Measurements from ENCODE around the gene HAX1. TPM values are rescaled to one million over a fixed set of nuclear protein-coding genes. Genes with fewer than 3 reads are reported as not detected.

Gene HAX1
- total RNA-seq, 1 experiment from 2014 or later = 281 TPM

GRCh38 chr1:154241703-154242351, 30.6 kb upstream of the HAX1 start:
- intact Hi-C loops (cut with micrococcal nuclease) = no loop called here
- POLR2A ChIA-PET (ENCODE audit: unreplicated experiment) = no interaction called here
- peaks cover 32% of the 10 kb centered on the region for H3K79me2 ChIP-seq (ENCODE audit: low read length)
- no TSS peak for BruUV-seq (replicated peaks)
- 0 out of 2 replicates have a peak, but pooled peaks cover 6% of the 10 kb centered on the region for H4K20me1 ChIP-seq (ENCODE audit: low read length)
- no peaks in the 10 kb centered on the region for H3K9me2 ChIP-seq (replicated peaks; ENCODE audit: low read length)
- H3K4me1 ChIP-seq (ENCODE audit: insufficient read depth, low read length) = no peaks in the 10 kb centered on the region
- ATAC-seq (no peak), DNase-seq (no peak)
- H3F3A ChIP-seq (ENCODE audit: low read length, unreplicated experiment) = no peaks in the 10 kb centered on the region
- H2AFZ ChIP-seq (ENCODE audit: low read length) = no peak overlapping the region
- no peaks in the 10 kb centered on the region for H3K9me3 ChIP-seq (ENCODE audit: low read length)
- no peak overlapping the region for H3K9ac ChIP-seq (ENCODE audit: low read length)
- H3K27ac ChIP-seq (ENCODE audit: low read length) = no peak overlapping the region
- CTCF ChIA-PET = no interaction called here
- TF ChIP-seq, protein P1, sequence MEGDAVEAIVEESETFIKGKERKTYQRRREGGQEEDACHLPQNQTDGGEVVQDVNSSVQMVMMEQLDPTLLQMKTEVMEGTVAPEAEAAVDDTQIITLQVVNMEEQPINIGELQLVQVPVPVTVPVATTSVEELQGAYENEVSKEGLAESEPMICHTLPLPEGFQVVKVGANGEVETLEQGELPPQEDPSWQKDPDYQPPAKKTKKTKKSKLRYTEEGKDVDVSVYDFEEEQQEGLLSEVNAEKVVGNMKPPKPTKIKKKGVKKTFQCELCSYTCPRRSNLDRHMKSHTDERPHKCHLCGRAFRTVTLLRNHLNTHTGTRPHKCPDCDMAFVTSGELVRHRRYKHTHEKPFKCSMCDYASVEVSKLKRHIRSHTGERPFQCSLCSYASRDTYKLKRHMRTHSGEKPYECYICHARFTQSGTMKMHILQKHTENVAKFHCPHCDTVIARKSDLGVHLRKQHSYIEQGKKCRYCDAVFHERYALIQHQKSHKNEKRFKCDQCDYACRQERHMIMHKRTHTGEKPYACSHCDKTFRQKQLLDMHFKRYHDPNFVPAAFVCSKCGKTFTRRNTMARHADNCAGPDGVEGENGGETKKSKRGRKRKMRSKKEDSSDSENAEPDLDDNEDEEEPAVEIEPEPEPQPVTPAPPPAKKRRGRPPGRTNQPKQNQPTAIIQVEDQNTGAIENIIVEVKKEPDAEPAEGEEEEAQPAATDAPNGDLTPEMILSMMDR (conservative IDR thresholded peaks at IDR 0.05; ENCODE audit: low read depth, low read length) = no peak
- TF ChIP-seq EZH2 (IDR thresholded peaks at IDR 0.05; ENCODE audit: low read length, unreplicated experiment) = no peak
- TF ChIP-seq EZH2phosphoT487 (IDR thresholded peaks at IDR 0.05; ENCODE audit: borderline replicate concordance, low read length) = no peak
- no peaks in the 10 kb centered on the region for H3K27me3 ChIP-seq (ENCODE audit: low read length)
- H3K4me2 ChIP-seq (ENCODE audit: low read length) = no peak overlapping the region
- H3K4me3 ChIP-seq (ENCODE audit: low read length) = no peak overlapping the region
- H3K36me3 ChIP-seq (ENCODE audit: low read depth, low read length) = peaks cover 91% of the 10 kb centered on the region

GRCh38 chr1:154253671-154254070, 18.8 kb upstream of the HAX1 start:
- Histone ChIP-seq H3K4me2 (ENCODE audit: low read length) (no peak overlapping the region), H3K9me3 (ENCODE audit: low read length) (no peaks in the 10 kb centered on the region), H3K36me3 (ENCODE audit: low read depth, low read length) (peaks cover 83% of the 10 kb centered on the region), H3K79me2 (ENCODE audit: low read length) (no peaks in the 10 kb centered on the region), H2AFZ (ENCODE audit: low read length) (no peak overlapping the region), H3F3A (ENCODE audit: low read length, unreplicated experiment) (no peaks in the 10 kb centered on the region), H3K9ac (ENCODE audit: low read length) (no peak overlapping the region), H3K27ac (ENCODE audit: low read length) (no peak overlapping the region), H3K4me1 (ENCODE audit: insufficient read depth, low read length) (no peaks in the 10 kb centered on the region), H3K9me2 (replicated peaks; ENCODE audit: low read length) (no peaks in the 10 kb centered on the region), H3K4me3 (ENCODE audit: low read length) (no peak overlapping the region), H3K27me3 (ENCODE audit: low read length) (no peaks in the 10 kb centered on the region), H4K20me1 (ENCODE audit: low read length) (no peaks in the 10 kb centered on the region)
- no TSS peak for BruUV-seq (replicated peaks)
- no peak for DNase-seq
- intact Hi-C loops (cut with micrococcal nuclease) = no loop called here
- POLR2A ChIA-PET (ENCODE audit: unreplicated experiment) = no interaction called here
- CTCF ChIA-PET = no interaction called here
- TF ChIP-seq EZH2 (IDR thresholded peaks at IDR 0.05; ENCODE audit: low read length, unreplicated experiment) (no peak), EZH2phosphoT487 (IDR thresholded peaks at IDR 0.05; ENCODE audit: borderline replicate concordance, low read length) (no peak)
- TF ChIP-seq, protein P1 (conservative IDR thresholded peaks at IDR 0.05; ENCODE audit: low read depth, low read length) = no peak
- ATAC-seq = no peak; the same call in 1 of the 2 replicates

DNA sequence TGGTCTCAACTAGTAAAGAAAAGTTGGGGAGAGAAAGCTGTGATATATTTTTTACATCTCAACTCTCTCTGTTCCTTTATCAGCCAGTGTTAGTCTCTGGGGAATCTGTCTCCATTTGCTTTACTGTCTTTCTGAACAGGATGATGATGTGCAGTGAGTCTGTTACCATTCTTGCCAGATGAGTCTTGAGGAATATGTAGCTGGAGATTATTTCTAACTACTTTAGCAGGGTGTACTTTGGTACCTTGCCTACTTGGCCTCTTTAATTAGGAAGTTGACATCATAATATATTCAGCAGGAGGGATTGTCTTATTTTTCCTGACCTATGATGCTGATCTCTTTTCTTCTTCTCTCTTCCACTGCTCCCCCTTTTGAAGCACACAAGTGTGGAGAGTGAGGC, 15.7 kb upstream of the HAX1 start:
- Histone ChIP-seq H2AFZ (ENCODE audit: low read length) (no peak overlapping the region), H3K27me3 (ENCODE audit: low read length) (no peaks in the 10 kb centered on the region), H3K79me2 (ENCODE audit: low read length) (no peaks in the 10 kb centered on the region), H3F3A (ENCODE audit: low read length, unreplicated experiment) (no peaks in the 10 kb centered on the region), H3K9ac (ENCODE audit: low read length) (no peak overlapping the region), H3K4me3 (ENCODE audit: low read length) (no peak overlapping the region), H3K4me1 (ENCODE audit: insufficient read depth, low read length) (no peaks in the 10 kb centered on the region), H3K9me2 (replicated peaks; ENCODE audit: low read length) (no peaks in the 10 kb centered on the region), H3K36me3 (ENCODE audit: low read depth, low read length) (peaks cover 81% of the 10 kb centered on the region), H4K20me1 (ENCODE audit: low read length) (no peaks in the 10 kb centered on the region), H3K4me2 (ENCODE audit: low read length) (no peak overlapping the region), H3K9me3 (ENCODE audit: low read length) (no peaks in the 10 kb centered on the region), H3K27ac (ENCODE audit: low read length) (no peak overlapping the region)
- TF ChIP-seq EZH2phosphoT487 (IDR thresholded peaks at IDR 0.05; ENCODE audit: borderline replicate concordance, low read length) (no peak), EZH2 (IDR thresholded peaks at IDR 0.05; ENCODE audit: low read length, unreplicated experiment) (no peak)
- TF ChIP-seq, protein P1 (conservative IDR thresholded peaks at IDR 0.05; ENCODE audit: low read depth, low read length) = no peak
- no TSS peak for BruUV-seq (replicated peaks)
- DNase-seq (no peak), ATAC-seq (no peak)
- ChIA-PET CTCF (no interaction called here), POLR2A (ENCODE audit: unreplicated experiment) (no interaction called here)
- intact Hi-C loops (cut with micrococcal nuclease) = no loop called here

Measured in PC-3 (cell line).